GM18526 (cell line): ENCODE data around the gene BLTP1.

ENCODE experiments used
- POLR2A ChIP-seq: IDR thresholded peaks from 3 replicates; pipeline ENCODE4 v1.6.1; 2011; ENCODE audit not compliant: insufficient read length; ENCODE audit errors: extremely low read depth

The BLTP1 gene

GRCh38 chr4:122146652-122147051 is 5.5 kb upstream of the BLTP1 start:
- TF ChIP-seq POLR2A, result no peak

DNA sequence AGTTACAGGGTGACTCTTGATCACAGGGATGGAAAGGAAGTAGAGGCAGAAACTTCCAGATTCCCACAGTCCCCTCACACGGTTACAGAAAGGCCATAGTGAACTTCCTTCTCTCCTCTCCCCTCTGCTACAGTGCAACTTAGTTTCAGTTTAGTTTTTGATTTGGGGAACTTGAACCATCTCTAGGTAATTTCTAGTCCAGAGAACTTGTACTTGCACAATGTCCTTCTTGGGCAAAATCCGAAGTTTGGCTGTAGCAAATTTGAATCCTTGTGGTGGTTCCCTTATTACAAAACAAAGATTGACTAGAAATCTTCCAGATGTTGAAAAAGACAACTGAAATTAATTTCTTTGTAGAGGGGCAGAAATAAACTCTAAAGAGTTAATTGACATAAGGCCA is 1.2 kb upstream of the BLTP1 start:
- no peak for TF ChIP-seq POLR2A

- TF ChIP-seq POLR2A, result no peak
Observed at GRCh38 chr4:122152711-122153226, 638 bp downstream of the BLTP1 start.

DNA sequence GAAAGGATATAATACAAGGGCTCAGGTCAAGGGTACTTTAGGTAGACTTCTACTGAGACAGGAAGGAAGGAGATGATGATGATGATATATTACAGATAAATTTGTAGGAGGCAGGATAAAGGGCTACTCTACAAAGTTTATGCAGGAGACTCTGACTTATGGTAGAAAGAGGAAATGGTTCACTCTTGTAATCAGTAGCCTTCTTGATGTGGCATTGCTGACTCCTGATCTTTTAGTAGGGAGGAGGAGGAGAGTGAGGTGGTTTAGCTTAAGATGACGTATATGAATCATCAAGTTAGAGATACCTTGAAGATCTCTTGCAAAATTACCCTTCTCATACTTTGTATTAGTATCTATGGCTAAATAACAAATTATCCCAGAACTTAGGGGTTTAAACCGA is 4.7 kb downstream of the BLTP1 start:
- TF ChIP-seq POLR2A, result no peak

DNA sequence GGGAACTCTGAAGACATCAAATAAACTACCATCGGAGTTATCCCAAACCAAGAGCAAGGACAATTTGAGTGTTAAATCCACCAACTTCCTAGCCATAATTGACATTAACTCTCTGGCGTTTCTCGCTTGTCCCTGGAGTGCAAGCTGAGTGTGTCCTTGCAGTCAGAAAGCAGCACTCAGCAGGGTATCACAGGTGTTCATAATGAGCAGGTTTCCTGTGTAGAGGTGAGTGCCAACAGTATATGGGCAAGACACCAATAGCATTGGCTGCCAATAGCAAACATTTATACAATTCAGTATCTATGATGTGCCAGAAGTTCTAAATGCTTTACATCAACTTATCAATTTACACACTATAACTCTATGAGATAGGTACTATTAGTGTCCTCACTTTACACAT is 11.2 kb downstream of the BLTP1 start:
- no peak for TF ChIP-seq POLR2A

GRCh38 chr4:122163767-122164166 is 11.6 kb downstream of the BLTP1 start:
- TF ChIP-seq POLR2A, result no peak

- no peak for TF ChIP-seq POLR2A
Observed at GRCh38 chr4:122167369-122167768, 15.2 kb downstream of the BLTP1 start.

DNA sequence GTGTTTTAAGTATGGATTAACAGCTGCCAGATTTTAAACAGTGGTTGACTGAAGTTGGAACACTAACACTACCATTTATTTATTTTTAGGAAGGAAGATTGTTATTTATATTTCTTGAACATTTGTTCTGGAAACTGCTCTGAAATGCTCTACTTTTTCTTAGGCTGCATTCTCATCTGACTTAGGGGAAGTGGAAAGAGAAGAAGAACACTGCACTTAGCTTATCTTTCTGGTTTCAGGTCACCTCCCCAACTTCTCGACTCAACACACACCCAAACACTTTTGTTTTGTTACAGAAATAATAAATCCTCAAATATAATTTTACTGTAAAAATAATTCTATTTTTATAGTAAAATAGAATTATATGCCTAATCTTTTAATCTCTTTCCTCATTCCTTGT is 18.6 kb downstream of the BLTP1 start:
- TF ChIP-seq POLR2A, result no peak

DNA sequence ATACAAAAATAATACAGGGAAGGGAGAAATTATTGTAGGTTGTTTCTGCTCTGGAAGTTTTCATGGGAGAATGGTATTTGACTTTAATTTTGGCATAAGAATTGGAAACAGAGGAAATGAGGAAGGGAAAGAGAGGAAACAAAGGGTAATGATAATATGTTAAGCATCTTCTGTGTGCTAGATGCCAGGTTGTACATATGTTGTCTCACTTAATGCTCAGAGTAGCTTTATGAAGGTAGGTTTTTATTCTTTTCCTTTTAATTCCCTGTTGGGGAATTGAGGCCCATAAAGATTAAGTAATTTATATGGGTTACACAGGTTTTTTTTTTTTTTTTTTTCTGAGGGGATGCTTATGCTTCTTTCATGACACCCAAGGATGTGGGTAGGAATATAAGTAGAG is 19.2 kb downstream of the BLTP1 start:
- no peak for TF ChIP-seq POLR2A

- no peak for TF ChIP-seq POLR2A
Observed at GRCh38 chr4:122172266-122172665, 20.1 kb downstream of the BLTP1 start.

DNA sequence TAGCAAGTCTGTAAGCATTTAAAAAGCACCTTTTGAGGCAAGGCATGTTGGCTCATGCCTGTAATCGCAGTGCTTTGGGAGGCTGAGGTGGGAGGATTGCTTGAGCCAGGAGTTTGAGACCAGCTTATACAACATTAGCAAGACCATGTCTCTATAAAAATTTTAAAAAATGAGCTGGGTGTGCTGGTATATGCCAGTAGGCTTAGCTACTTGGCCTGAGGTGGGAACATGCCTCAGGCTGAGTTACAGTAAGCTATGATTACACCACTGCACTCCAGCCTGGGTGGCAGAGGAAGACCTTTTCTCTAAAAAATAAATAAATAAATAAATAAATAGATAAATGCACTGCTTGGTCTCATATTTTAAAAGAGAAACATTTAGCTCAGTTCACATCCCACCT is 26.8 kb downstream of the BLTP1 start:
- no peak for TF ChIP-seq POLR2A

DNA sequence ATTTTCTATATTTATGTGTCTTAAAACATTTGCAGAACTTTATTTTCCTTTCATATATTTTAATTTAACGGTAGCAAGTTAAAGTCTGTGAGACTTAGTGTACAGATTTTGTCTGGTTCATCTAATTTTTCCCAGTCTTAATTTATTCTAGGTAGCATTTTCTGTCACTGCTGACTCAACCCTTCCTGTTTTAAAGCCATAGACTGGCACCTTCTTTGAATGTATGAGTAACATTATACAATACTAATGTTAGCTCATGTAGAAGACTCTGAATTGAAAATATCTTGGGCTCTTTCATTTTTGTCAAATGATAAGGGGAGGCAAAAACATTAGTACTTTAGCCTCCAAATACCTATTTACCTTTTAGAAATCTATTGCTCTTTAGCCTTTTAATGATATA is 43.6 kb downstream of the BLTP1 start:
- no peak for TF ChIP-seq POLR2A
